Neural cell (in vitro differentiated cells): ENCODE measurements around the gene GUCY1A2.

Experiments used
- SMC3 ChIP-seq: fragments of 450-650 bp; conservative IDR thresholded peaks from 2 replicates; pipeline ENCODE4 v1.6.1; 2014; ENCODE audit warnings: antibody characterized with exemption, mild to moderate bottlenecking, moderate library complexity; ENCODE audit not compliant: poor library complexity
- TF ChIP-seq, protein P1 (sequence below): fragments of 450-650 bp; IDR thresholded peaks from 2 replicates; pipeline ENCODE4 v1.5.1; 2014; ENCODE audit warnings: antibody characterized with exemption, mild to moderate bottlenecking, moderate library complexity; ENCODE audit not compliant: poor library complexity, severe bottlenecking
- TF ChIP-seq, protein P2 (sequence below): IDR thresholded peaks from 2 replicates; pipeline ENCODE4 v1.6.1; 2012; ENCODE audit warnings: borderline replicate concordance

DNA sequence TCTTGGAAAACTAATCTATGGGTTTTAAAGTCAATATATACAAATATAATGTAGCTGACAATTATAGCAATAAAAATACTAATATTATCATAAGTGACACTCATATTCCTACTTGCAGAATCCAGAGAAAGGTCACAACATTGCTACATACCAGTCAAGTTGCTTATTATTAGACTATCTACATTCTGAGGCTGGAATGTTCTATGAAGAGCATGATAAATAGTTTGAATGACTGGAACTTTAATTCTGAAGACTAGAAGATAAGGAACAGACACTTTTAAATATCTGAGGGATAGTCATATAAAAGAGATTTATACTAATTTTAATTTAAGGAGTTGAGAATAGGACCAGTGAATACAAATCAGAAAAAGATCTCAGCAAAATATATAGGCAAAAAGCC lies 146.0 kb downstream of the GUCY1A2 start:
- TF ChIP-seq, protein P1, sequence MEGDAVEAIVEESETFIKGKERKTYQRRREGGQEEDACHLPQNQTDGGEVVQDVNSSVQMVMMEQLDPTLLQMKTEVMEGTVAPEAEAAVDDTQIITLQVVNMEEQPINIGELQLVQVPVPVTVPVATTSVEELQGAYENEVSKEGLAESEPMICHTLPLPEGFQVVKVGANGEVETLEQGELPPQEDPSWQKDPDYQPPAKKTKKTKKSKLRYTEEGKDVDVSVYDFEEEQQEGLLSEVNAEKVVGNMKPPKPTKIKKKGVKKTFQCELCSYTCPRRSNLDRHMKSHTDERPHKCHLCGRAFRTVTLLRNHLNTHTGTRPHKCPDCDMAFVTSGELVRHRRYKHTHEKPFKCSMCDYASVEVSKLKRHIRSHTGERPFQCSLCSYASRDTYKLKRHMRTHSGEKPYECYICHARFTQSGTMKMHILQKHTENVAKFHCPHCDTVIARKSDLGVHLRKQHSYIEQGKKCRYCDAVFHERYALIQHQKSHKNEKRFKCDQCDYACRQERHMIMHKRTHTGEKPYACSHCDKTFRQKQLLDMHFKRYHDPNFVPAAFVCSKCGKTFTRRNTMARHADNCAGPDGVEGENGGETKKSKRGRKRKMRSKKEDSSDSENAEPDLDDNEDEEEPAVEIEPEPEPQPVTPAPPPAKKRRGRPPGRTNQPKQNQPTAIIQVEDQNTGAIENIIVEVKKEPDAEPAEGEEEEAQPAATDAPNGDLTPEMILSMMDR, result no peak
- no peak for TF ChIP-seq SMC3
- TF ChIP-seq, protein P2, sequence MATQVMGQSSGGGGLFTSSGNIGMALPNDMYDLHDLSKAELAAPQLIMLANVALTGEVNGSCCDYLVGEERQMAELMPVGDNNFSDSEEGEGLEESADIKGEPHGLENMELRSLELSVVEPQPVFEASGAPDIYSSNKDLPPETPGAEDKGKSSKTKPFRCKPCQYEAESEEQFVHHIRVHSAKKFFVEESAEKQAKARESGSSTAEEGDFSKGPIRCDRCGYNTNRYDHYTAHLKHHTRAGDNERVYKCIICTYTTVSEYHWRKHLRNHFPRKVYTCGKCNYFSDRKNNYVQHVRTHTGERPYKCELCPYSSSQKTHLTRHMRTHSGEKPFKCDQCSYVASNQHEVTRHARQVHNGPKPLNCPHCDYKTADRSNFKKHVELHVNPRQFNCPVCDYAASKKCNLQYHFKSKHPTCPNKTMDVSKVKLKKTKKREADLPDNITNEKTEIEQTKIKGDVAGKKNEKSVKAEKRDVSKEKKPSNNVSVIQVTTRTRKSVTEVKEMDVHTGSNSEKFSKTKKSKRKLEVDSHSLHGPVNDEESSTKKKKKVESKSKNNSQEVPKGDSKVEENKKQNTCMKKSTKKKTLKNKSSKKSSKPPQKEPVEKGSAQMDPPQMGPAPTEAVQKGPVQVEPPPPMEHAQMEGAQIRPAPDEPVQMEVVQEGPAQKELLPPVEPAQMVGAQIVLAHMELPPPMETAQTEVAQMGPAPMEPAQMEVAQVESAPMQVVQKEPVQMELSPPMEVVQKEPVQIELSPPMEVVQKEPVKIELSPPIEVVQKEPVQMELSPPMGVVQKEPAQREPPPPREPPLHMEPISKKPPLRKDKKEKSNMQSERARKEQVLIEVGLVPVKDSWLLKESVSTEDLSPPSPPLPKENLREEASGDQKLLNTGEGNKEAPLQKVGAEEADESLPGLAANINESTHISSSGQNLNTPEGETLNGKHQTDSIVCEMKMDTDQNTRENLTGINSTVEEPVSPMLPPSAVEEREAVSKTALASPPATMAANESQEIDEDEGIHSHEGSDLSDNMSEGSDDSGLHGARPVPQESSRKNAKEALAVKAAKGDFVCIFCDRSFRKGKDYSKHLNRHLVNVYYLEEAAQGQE, result no peak
